Mammary epithelial cell (primary cell): ENCODE results near the gene PYGB.
"Not testable (repeated sequence)": the region's sequence is repeated elsewhere in the genome, so short reads cannot be mapped to it uniquely, and the experiment has no call there.

Experiments
- CTCF ChIP-seq, 2 donors: IDR thresholded peaks in 1 of 2; conservative IDR thresholded peaks in 1 of 2; 2 replicates each; pipeline ENCODE4 v1.5.1; 2011 to 2012; ENCODE audit warnings: inconsistent platforms in 2 of 2, low read length in 2 of 2, mild to moderate bottlenecking in 2 of 2, control low read depth in 1 of 2, low read depth in 1 of 2; ENCODE audit not compliant: insufficient read depth in 1 of 2; ENCODE audit errors: extremely low read depth in 1 of 2
- EZH2 ChIP-seq: IDR thresholded peaks from 2 replicates; pipeline ENCODE4 v1.6.1; 2012; ENCODE audit warnings: low read length, inconsistent platforms, borderline replicate concordance

- not testable (repeated sequence) for TF ChIP-seq CTCF (conservative IDR thresholded peaks at IDR 0.05 in 1 of 2, IDR thresholded peaks at IDR 0.05 in 1 of 2; ENCODE audit: extremely low read depth in 1 of 2, insufficient read depth in 1 of 2, low read depth in 1 of 2, low read length in 2 of 2); EZH2
Measured at GRCh38 chr20:25312716-25313115, 64.8 kb downstream of the PYGB start.
